A549 (cell line): Measurements from ENCODE around the gene CPO. TPM values are rescaled to one million over a fixed set of nuclear protein-coding genes. Genes with fewer than 3 reads are reported as not detected.

ENCODE experiments used
- ATAC-seq, 2 experiments: fragments of 200-7000 bp in 1 of 2; fragments of >200 bp in 1 of 2; cut with Nextera tagmentation in 1 of 2; cut with Tn5 transposase in 1 of 2; 3 replicates each; pipeline versions ENCODE4 v1.8.0 to v1.9.1; 2018 to 2020; ENCODE audit warnings: mild to moderate bottlenecking in 1 of 2, moderate library complexity in 1 of 2
- CTCF ChIA-PET: fragments of 300-600 bp; sonication (Branson Sonifier 250); formaldehyde crosslinking; extraction: SDS; loops from one replicate; lab custom pipeline; 2021; ENCODE audit warnings: antibody characterized with exemption, inconsistent platforms; lab: Yijun Ruan, JAX
- POLR2A ChIA-PET: fragments of 350-600 bp; formaldehyde crosslinking; extraction: SDS; loops from one replicate; lab custom pipeline; 2021; ENCODE audit warnings: antibody characterized with exemption, inconsistent platforms; lab: Yijun Ruan, JAX
- DNase-seq, 2 experiments: peaks; one replicate each; pipeline versions ENCODE4 v3.0.0 to v3.0.0-alpha.2; 2011 to 2016; ENCODE audit warnings: low read depth in 1 of 2, low spot score in 1 of 2
- FAIRE-seq: peaks from 2 replicates; lab custom pipeline; 2011; peaks lifted over from hg19 to GRCh38; lab: Jason Lieb, UNC
- H3K27ac ChIP-seq, 2 experiments: fragments of >200 bp; sonication (Bioruptor Twin); formaldehyde crosslinking; 3 replicates each; pipeline ENCODE4 v1.5.1; 2016 to 2017
- H3K4me1 ChIP-seq: fragments of >200 bp; sonication (Bioruptor Twin); formaldehyde crosslinking; 3 replicates; pipeline ENCODE4 v1.6.1; 2016
- H3K4me2 ChIP-seq: fragments of >200 bp; sonication (Bioruptor Twin); formaldehyde crosslinking; 3 replicates; pipeline ENCODE4 v1.6.1; 2016
- H3K4me3 ChIP-seq: fragments of >200 bp; sonication (Bioruptor Twin); formaldehyde crosslinking; 3 replicates; pipeline ENCODE4 v1.5.1; 2016
- H3K9me3 ChIP-seq: fragments of >200 bp; sonication (Bioruptor Twin); formaldehyde crosslinking; 3 replicates; pipeline ENCODE4 v1.6.1; 2016
- BHLHE40 ChIP-seq: IDR thresholded peaks from 2 replicates; pipeline ENCODE4 v1.6.1; 2012; ENCODE audit warnings: low read depth, low read length, inconsistent platforms
- CBX2 ChIP-seq: fragments of 200-600 bp; sonication (generic); IDR thresholded peaks from 2 replicates; pipeline ENCODE4 v1.6.1; 2016; ENCODE audit warnings: low read depth, mild to moderate bottlenecking, borderline replicate concordance
- CBX8 ChIP-seq: fragments of 200-600 bp; sonication (generic); IDR thresholded peaks from 2 replicates; pipeline ENCODE4 v1.6.1; 2016
- CEBPB ChIP-seq, 2 experiments: fragments of >200 bp in 1 of 2; sonication (Bioruptor Twin) in 1 of 2; formaldehyde crosslinking in 1 of 2; IDR thresholded peaks; 2 replicates each; pipeline ENCODE4 v1.6.1; 2012 to 2016
- FOSB ChIP-seq: fragments of 250-450 bp; sonication (Bioruptor Pico); IDR thresholded peaks from 2 replicates; pipeline ENCODE4 v1.5.0; 2020; ENCODE audit warnings: mild to moderate bottlenecking, moderate library complexity
- FOXS1 ChIP-seq: fragments of 250-450 bp; sonication (Bioruptor Pico); IDR thresholded peaks from 2 replicates; pipeline ENCODE4 v1.5.0; 2020; ENCODE audit warnings: mild to moderate bottlenecking, moderate library complexity
- JUNB ChIP-seq: fragments of >200 bp; sonication (Bioruptor Twin); formaldehyde crosslinking; IDR thresholded peaks from 2 replicates; pipeline ENCODE4 v1.6.1; 2016
- KDM1A ChIP-seq: fragments of 200-600 bp; sonication (generic); IDR thresholded peaks from 2 replicates; pipeline ENCODE4 v1.6.1; 2016; ENCODE audit warnings: low read depth, mild to moderate bottlenecking
- KDM5A ChIP-seq: fragments of 200-600 bp; sonication (generic); IDR thresholded peaks from 2 replicates; pipeline ENCODE4 v1.6.1; 2016; ENCODE audit warnings: antibody characterized with exemption, mild to moderate bottlenecking
- MAFK ChIP-seq: fragments of 450-650 bp; IDR thresholded peaks from 2 replicates; pipeline ENCODE4 v1.6.1; 2014; ENCODE audit not compliant: partially characterized antibody
- MAZ ChIP-seq: fragments of 150-350 bp; IDR thresholded peaks from 2 replicates; pipeline ENCODE4 v1.6.1; 2014; ENCODE audit warnings: antibody characterized with exemption, low read depth, low read length, borderline replicate concordance
- MYC ChIP-seq: IDR thresholded peaks from 2 replicates; pipeline ENCODE4 v1.6.1; 2012; ENCODE audit warnings: mild to moderate bottlenecking, inconsistent platforms, low read length, improper control_type of control experiment, borderline replicate concordance
- POLR2A ChIP-seq: IDR thresholded peaks from 2 replicates; pipeline ENCODE4 v1.6.1; 2012; ENCODE audit warnings: mild to moderate bottlenecking, low read length
- RCOR1 ChIP-seq: fragments of 150-350 bp; IDR thresholded peaks from 2 replicates; pipeline ENCODE4 v1.6.1; 2014; ENCODE audit warnings: antibody characterized with exemption, low read length, low read depth
- ZNF302 ChIP-seq: fragments of 250-450 bp; sonication (Bioruptor Pico); IDR thresholded peaks from 2 replicates; pipeline ENCODE4 v1.9.0; 2021; ENCODE audit warnings: inconsistent platforms, mild to moderate bottlenecking, moderate library complexity
- WGBS: methylation state at CpG from one replicate; pipeline ENCODE4 v1.1.6; 2017; ENCODE audit errors: missing lambda C conversion rate; 5-methylcytosine and 5-hydroxymethylcytosine counted together
- polyA plus RNA-seq, 4 experiments: library from polyadenylated mRNA; depleted of rRNA in 3 of 4; stranded (reverse); fragments of >200 nt; fragmentation: RNase III in 1 of 4; extraction: RNeasy Plus Mini Kit Qiagen cat#74134 plus additional on column Dnase treatment in 1 of 4; gene quantifications; 2 replicates in 3 of 4; 3 replicates in 1 of 4; pipeline ENCODE4 v1.2.3, GENCODE V29; 2011 to 2017
- TF ChIP-seq, protein P1 (sequence below): IDR thresholded peaks from 2 replicates; pipeline ENCODE4 v1.6.1; 2012
- TF ChIP-seq, protein P2 (sequence below): fragments of 150-350 bp; IDR thresholded peaks from 2 replicates; pipeline ENCODE4 v1.6.1; 2014; ENCODE audit warnings: low read depth, mild to moderate bottlenecking, low read length
- TF ChIP-seq, protein P3 (sequence below): IDR thresholded peaks from 2 replicates; pipeline ENCODE4 v1.6.1; 2012
- TF ChIP-seq, protein P4 (sequence below): fragments of >200 bp; sonication (Bioruptor Twin); formaldehyde crosslinking; IDR thresholded peaks from 3 replicates; pipeline ENCODE4 v1.6.1; 2016
- TF ChIP-seq, protein P5 (sequence below): fragments of >200 bp; sonication (Bioruptor Twin); formaldehyde crosslinking; IDR thresholded peaks from 3 replicates; pipeline ENCODE4 v1.5.1; 2016

CPO gene
- polyA plus RNA-seq, 2 of the 4 experiments (the other 2 are of a cell fraction), result 0.09 to 0.18 TPM

DNA sequence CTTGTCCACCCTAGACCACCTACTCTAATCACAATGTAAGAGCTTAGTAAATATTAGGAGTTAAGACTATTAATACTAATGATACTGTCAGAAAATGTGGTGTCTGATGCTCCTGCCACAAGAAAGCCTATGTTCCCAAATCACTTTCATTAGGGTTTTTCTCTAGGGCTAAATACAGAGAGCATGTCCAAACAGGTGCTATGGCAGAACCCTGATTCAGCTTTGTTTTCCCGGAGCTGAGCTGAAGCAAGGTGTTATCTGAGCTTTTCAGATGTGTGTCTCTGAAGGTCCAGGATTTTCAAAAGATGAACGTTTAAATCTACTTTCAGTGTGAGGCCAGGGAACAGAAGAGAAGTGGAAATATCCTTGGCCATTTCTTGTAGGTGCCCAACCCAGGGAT lies 40.6 kb downstream of the CPO start:
- no peak overlapping the region for H3K4me2 ChIP-seq

DNA sequence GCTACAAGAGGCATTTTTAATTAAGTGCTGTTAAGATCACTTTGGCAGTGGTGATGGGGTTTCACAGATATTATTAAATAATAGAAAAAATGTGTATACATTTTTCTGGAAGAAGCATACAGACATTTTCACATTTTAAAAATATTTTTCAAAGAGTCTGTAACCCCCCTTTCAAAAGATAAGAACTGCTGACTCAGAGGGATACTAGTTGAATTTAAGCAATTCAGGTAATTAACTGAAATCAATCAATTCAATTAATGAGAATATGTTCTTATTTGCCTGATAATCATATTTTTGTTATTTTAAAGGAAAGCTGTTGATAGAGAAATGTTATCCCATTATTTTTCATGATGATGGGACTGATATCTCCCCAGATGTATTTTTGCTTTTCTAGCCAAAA lies 41.1 kb downstream of the CPO start:
- CTCF ChIA-PET, result interaction anchor here (1.2 to 7.7 kb wide), 5 partner anchors 11 to 496 kb away, joined by 3 to 63 read pairs (median 13); no protein-coding TSS in a partner anchor
- TF ChIP-seq CEBPB (IDR thresholded peaks at IDR 0.05) (no peak), MAFK (peak; percentile 47), POLR2A (no peak)

More for the DNA sequence above, 40.6 kb downstream of the CPO start:
- H3K9me3 ChIP-seq, result 0 out of 3 replicates have a peak, but pooled peaks cover 3% of the 10 kb centered on the region
- ChIA-PET CTCF (interaction anchor here (2.0 to 7.7 kb wide), 3 partner anchors 11 to 493 kb away, joined by 7 to 63 read pairs (median 17); no protein-coding TSS in a partner anchor), POLR2A (no interaction called here)
- H3K27ac ChIP-seq, result no peak overlapping the region
- H3K4me3 ChIP-seq, result no peak overlapping the region
- no peak for DNase-seq
- WGBS, result 48% methylated on average over 2 of the region's 2 CpGs
- FAIRE-seq, result no peak
- ATAC-seq, result no peak
- TF ChIP-seq, protein P1, sequence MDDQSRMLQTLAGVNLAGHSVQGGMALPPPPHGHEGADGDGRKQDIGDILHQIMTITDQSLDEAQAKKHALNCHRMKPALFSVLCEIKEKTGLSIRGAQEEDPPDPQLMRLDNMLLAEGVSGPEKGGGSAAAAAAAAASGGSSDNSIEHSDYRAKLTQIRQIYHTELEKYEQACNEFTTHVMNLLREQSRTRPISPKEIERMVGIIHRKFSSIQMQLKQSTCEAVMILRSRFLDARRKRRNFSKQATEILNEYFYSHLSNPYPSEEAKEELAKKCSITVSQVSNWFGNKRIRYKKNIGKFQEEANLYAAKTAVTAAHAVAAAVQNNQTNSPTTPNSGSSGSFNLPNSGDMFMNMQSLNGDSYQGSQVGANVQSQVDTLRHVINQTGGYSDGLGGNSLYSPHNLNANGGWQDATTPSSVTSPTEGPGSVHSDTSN, result no peak
- TF ChIP-seq KDM1A, result no peak
- TF ChIP-seq FOXS1, result no peak
- no peak for TF ChIP-seq MAZ
- TF ChIP-seq, protein P2, sequence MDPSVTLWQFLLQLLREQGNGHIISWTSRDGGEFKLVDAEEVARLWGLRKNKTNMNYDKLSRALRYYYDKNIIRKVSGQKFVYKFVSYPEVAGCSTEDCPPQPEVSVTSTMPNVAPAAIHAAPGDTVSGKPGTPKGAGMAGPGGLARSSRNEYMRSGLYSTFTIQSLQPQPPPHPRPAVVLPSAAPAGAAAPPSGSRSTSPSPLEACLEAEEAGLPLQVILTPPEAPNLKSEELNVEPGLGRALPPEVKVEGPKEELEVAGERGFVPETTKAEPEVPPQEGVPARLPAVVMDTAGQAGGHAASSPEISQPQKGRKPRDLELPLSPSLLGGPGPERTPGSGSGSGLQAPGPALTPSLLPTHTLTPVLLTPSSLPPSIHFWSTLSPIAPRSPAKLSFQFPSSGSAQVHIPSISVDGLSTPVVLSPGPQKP, result no peak
- no peak for TF ChIP-seq CEBPB (IDR thresholded peaks at IDR 0.05)
- TF ChIP-seq, protein P3, sequence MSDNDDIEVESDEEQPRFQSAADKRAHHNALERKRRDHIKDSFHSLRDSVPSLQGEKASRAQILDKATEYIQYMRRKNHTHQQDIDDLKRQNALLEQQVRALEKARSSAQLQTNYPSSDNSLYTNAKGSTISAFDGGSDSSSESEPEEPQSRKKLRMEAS, result no peak
- TF ChIP-seq BHLHE40, result no peak
- TF ChIP-seq MYC, result no peak
- no peak for TF ChIP-seq POLR2A
- no peak for TF ChIP-seq FOSB
- no peak for TF ChIP-seq MAFK
- TF ChIP-seq, protein P4, sequence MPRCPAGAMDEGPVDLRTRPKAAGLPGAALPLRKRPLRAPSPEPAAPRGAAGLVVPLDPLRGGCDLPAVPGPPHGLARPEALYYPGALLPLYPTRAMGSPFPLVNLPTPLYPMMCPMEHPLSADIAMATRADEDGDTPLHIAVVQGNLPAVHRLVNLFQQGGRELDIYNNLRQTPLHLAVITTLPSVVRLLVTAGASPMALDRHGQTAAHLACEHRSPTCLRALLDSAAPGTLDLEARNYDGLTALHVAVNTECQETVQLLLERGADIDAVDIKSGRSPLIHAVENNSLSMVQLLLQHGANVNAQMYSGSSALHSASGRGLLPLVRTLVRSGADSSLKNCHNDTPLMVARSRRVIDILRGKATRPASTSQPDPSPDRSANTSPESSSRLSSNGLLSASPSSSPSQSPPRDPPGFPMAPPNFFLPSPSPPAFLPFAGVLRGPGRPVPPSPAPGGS, result no peak
- TF ChIP-seq RCOR1, result no peak
- TF ChIP-seq, protein P5, sequence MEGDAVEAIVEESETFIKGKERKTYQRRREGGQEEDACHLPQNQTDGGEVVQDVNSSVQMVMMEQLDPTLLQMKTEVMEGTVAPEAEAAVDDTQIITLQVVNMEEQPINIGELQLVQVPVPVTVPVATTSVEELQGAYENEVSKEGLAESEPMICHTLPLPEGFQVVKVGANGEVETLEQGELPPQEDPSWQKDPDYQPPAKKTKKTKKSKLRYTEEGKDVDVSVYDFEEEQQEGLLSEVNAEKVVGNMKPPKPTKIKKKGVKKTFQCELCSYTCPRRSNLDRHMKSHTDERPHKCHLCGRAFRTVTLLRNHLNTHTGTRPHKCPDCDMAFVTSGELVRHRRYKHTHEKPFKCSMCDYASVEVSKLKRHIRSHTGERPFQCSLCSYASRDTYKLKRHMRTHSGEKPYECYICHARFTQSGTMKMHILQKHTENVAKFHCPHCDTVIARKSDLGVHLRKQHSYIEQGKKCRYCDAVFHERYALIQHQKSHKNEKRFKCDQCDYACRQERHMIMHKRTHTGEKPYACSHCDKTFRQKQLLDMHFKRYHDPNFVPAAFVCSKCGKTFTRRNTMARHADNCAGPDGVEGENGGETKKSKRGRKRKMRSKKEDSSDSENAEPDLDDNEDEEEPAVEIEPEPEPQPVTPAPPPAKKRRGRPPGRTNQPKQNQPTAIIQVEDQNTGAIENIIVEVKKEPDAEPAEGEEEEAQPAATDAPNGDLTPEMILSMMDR, result no peak
- TF ChIP-seq JUNB, result no peak
- TF ChIP-seq CBX2, result no peak
- TF ChIP-seq ZNF302 (CRISPR knock-in tag), result no peak
- no peak for TF ChIP-seq CBX8
- no peak for TF ChIP-seq KDM5A
- H3K4me1 ChIP-seq, result peaks cover 15% of the 10 kb centered on the region; the same call in 2 of the 3 replicates

More for the DNA sequence above, 41.1 kb downstream of the CPO start:
- DNase-seq, result no peak
- Histone ChIP-seq H3K4me1 (peaks cover 15% of the 10 kb centered on the region; the same call in 2 of the 3 replicates), H3K9me3 (0 out of 3 replicates have a peak, but pooled peaks cover 2% of the 10 kb centered on the region), H3K27ac (no peak overlapping the region), H3K4me2 (no peak overlapping the region), H3K4me3 (no peak overlapping the region)
- FAIRE-seq, result no peak
- POLR2A ChIA-PET, result no interaction called here
- no peak for ATAC-seq
